H9 (cell line): ENCODE data around the gene CDH23. TPM values are rescaled to one million over a fixed set of nuclear protein-coding genes. Genes with fewer than 3 reads are reported as not detected.

Experiments used
- DNase-seq: peaks from one replicate; pipeline ENCODE4 v3.0.0-alpha.2; 2017
- H2AFZ ChIP-seq: one replicate; pipeline ENCODE4 v1.6.1; 2013; ENCODE audit warnings: mild to moderate bottlenecking, low read length, control low read depth, moderate library complexity
- H2AK5ac ChIP-seq: 2 replicates; pipeline ENCODE4 v1.6.1; 2013; ENCODE audit warnings: low read length, control low read depth, mixed read lengths; ENCODE audit not compliant: insufficient read length
- H2BK120ac ChIP-seq: one replicate; pipeline ENCODE4 v1.6.1; 2013; ENCODE audit warnings: low read depth, mild to moderate bottlenecking, low read length, control low read depth, inconsistent platforms; ENCODE audit not compliant: poor library complexity, severe bottlenecking
- H2BK12ac ChIP-seq: 2 replicates; pipeline ENCODE4 v1.6.1; 2013; ENCODE audit warnings: low read length, control low read depth, mixed read lengths, low read depth; ENCODE audit not compliant: insufficient read length
- H2BK15ac ChIP-seq: 2 replicates; pipeline ENCODE4 v1.6.1; 2013; ENCODE audit warnings: low read depth, low read length, control low read depth
- H2BK20ac ChIP-seq: one replicate; pipeline ENCODE4 v1.6.1; 2013; ENCODE audit warnings: low read depth, mild to moderate bottlenecking, low read length, control low read depth, inconsistent platforms; ENCODE audit not compliant: poor library complexity, severe bottlenecking
- H2BK5ac ChIP-seq: 2 replicates; pipeline ENCODE4 v1.6.1; 2013; ENCODE audit warnings: low read length, control low read depth, mixed read lengths; ENCODE audit not compliant: insufficient read length
- H3K14ac ChIP-seq: 2 replicates; pipeline ENCODE4 v1.6.1; 2013; ENCODE audit warnings: low read length, control low read depth; ENCODE audit not compliant: insufficient read depth
- H3K18ac ChIP-seq: 2 replicates; pipeline ENCODE4 v1.6.1; 2013; ENCODE audit warnings: low read depth, mild to moderate bottlenecking, mixed read lengths, low read length, control low read depth; ENCODE audit not compliant: insufficient read length
- H3K23ac ChIP-seq: 2 replicates; pipeline ENCODE4 v1.6.1; 2013; ENCODE audit warnings: low read length, control low read depth, mixed read lengths, low read depth; ENCODE audit not compliant: insufficient read length
- H3K23me2 ChIP-seq: 2 replicates; pipeline ENCODE4 v1.6.1; 2013; ENCODE audit warnings: low read depth, mild to moderate bottlenecking, mixed read lengths, low read length, control low read depth; ENCODE audit not compliant: insufficient read length, poor library complexity, severe bottlenecking
- H3K27ac ChIP-seq: 2 replicates; pipeline ENCODE4 v1.5.1; 2013; ENCODE audit warnings: low read length, control low read depth, mixed read lengths, low read depth; ENCODE audit not compliant: insufficient read length
- H3K27me3 ChIP-seq: 2 replicates; pipeline ENCODE4 v1.6.1; 2013; ENCODE audit warnings: low read length, control low read depth, inconsistent platforms; ENCODE audit not compliant: insufficient read depth
- H3K4ac ChIP-seq: 2 replicates; pipeline ENCODE4 v1.6.1; 2013; ENCODE audit warnings: low read depth, mild to moderate bottlenecking, control low read depth, inconsistent platforms, low read length, moderate library complexity
- H3K4me1 ChIP-seq: 2 replicates; pipeline ENCODE4 v1.6.1; 2013; ENCODE audit warnings: low read length, control low read depth, inconsistent platforms; ENCODE audit not compliant: insufficient read depth
- H3K4me2 ChIP-seq: 2 replicates; pipeline ENCODE4 v1.6.1; 2013; ENCODE audit warnings: low read length, control low read depth, mixed read lengths; ENCODE audit not compliant: insufficient read length, insufficient read depth
- H3K56ac ChIP-seq: 2 replicates; pipeline ENCODE4 v1.6.1; 2013; ENCODE audit warnings: low read depth, mild to moderate bottlenecking, mixed read lengths, low read length, control low read depth; ENCODE audit not compliant: insufficient read length
- H3K79me1 ChIP-seq: 2 replicates; pipeline ENCODE4 v1.6.1; 2013; ENCODE audit warnings: low read depth, mild to moderate bottlenecking, moderate library complexity, low read length, control low read depth, inconsistent platforms; ENCODE audit not compliant: insufficient read depth, poor library complexity, severe bottlenecking
- H3K79me2 ChIP-seq: 2 replicates; pipeline ENCODE4 v1.6.1; 2013; ENCODE audit warnings: low read length, control low read depth, inconsistent platforms; ENCODE audit not compliant: insufficient read depth
- H3K9ac ChIP-seq: 2 replicates; pipeline ENCODE4 v1.6.1; 2013; ENCODE audit warnings: low read length, control low read depth, mixed read lengths; ENCODE audit not compliant: insufficient read length; ENCODE audit errors: extremely low read depth
- H3K9me3 ChIP-seq: one replicate; pipeline ENCODE4 v1.6.1; 2013; ENCODE audit warnings: low read depth, low read length, inconsistent platforms; ENCODE audit not compliant: control insufficient read depth
- H3T11ph ChIP-seq: one replicate; pipeline ENCODE4 v1.6.1; 2013; ENCODE audit warnings: mild to moderate bottlenecking, low read length, control low read depth, inconsistent platforms
- H4K20me1 ChIP-seq: one replicate; pipeline ENCODE4 v1.6.1; 2013; ENCODE audit not compliant: control insufficient read depth, insufficient read length, insufficient read depth
- H4K5ac ChIP-seq: 2 replicates; pipeline ENCODE4 v1.6.1; 2013; ENCODE audit warnings: low read depth, mild to moderate bottlenecking, mixed read lengths, low read length, control low read depth; ENCODE audit not compliant: insufficient read length
- H4K8ac ChIP-seq: replicated peaks from 2 replicates; pipeline ENCODE4 v1.6.1; 2013; ENCODE audit warnings: low read length, control low read depth, mixed read lengths, low read depth; ENCODE audit not compliant: insufficient read length
- H4K91ac ChIP-seq: 2 replicates; pipeline ENCODE4 v1.6.1; 2013; ENCODE audit warnings: low read depth, mild to moderate bottlenecking, moderate library complexity, mixed read lengths, low read length, control low read depth; ENCODE audit not compliant: insufficient read length
- H3K27ac Mint-ChIP-seq, 3 experiments: 2 replicates in 2 of 3; 3 replicates in 1 of 3; pipeline ENCODE4 v1.8.0; 2020 to 2021; ENCODE audit warnings: mixed read lengths in 3 of 3, mild to moderate bottlenecking in 1 of 3, moderate library complexity in 1 of 3
- H3K27me3 Mint-ChIP-seq: 2 replicates; pipeline ENCODE4 v1.8.0; 2021; ENCODE audit warnings: low read depth, mild to moderate bottlenecking, moderate library complexity, mixed read lengths
- H3K36me3 Mint-ChIP-seq, 3 experiments: 2 replicates in 2 of 3; 3 replicates in 1 of 3; pipeline ENCODE4 v1.8.0; 2020 to 2021; ENCODE audit warnings: low read depth in 3 of 3, mixed read lengths in 3 of 3; ENCODE audit not compliant: insufficient read depth in 1 of 3
- H3K4me1 Mint-ChIP-seq, 2 experiments: 2 replicates each; pipeline ENCODE4 v1.8.0; 2020; ENCODE audit warnings: mixed read lengths in 2 of 2
- H3K4me3 Mint-ChIP-seq, 2 experiments: 2 replicates in 1 of 2; 3 replicates in 1 of 2; pipeline ENCODE4 v1.8.0; 2020 to 2021; ENCODE audit warnings: mild to moderate bottlenecking in 2 of 2, mixed read lengths in 2 of 2, moderate library complexity in 1 of 2
- H3K9me3 Mint-ChIP-seq, 2 experiments: 2 replicates in 1 of 2; 3 replicates in 1 of 2; pipeline ENCODE4 v1.8.0; 2020; ENCODE audit warnings: mild to moderate bottlenecking in 2 of 2, mixed read lengths in 2 of 2, moderate library complexity in 1 of 2
- WGBS: extraction: QIAGEN DNeasy Blood & Tissue Kit; methylation state at CpG from one replicate; pipeline ENCODE4 v1.1.7; 2013; ENCODE audit warnings: missing lambda C conversion rate, low lambda C conversion rate, mixed read lengths; ENCODE audit not compliant: insufficient read length; ENCODE audit errors: extremely low coverage; 5-methylcytosine and 5-hydroxymethylcytosine counted together
- total RNA-seq: library from RNA; stranded (reverse); gene quantifications from 2 replicates; pipeline ENCODE4 v1.2.1, GENCODE V29; 2021
- TF ChIP-seq, protein P1 (sequence below): fragments of 200-600 bp; sonication (generic); conservative IDR thresholded peaks from 3 replicates; pipeline ENCODE4 v1.8.0; 2021; ENCODE audit warnings: antibody characterized with exemption, mild to moderate bottlenecking

Gene CDH23
- total RNA-seq, 1 experiment from 2014 or later, result 2.1 TPM

DNA sequence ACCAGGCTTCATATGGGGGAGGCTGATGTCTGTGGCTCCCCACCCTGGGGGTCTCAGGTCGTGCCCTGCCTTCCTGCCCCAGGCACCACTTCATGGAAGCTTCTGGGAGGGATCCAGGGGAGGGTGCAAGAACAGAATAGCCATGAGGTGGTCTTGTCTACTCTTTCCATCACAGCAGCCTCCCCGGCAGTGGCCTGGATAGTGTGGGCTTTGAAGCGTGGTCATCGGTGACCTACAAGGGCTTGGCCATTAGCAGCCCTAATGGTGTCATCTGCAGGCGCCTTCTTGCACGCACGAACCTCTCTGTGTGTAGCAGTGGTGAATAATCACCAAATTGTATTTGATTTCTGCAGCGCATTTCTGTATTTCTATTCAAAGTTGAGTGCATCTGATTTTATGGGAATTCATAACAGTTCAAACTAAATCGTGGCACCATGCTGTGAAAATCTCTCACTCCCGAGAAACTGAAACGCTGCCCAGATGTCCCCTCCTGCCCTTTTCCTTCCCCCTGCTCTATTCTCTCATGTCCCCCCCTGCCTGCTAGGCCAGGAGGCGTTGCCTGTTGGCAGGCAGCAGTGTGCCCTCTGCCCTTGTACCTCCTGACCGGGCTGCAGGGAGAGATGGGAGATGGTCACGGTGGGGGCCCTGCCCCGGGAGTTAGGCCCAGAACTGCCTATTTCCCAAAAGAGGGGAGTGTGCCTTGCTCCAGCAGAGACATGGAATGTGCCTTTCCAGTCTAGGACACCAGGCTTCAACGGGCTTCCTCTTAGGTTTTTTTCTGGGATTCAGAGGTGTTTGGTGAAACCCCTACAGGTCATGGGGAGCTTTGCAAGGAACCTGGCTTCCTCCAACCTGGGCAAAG, 34.8 kb downstream of the CDH23 start:
- no peak overlapping the region for H2AK5ac ChIP-seq
- no peak overlapping the region for H3K56ac ChIP-seq
- no peak overlapping the region for H4K5ac ChIP-seq
- no peak overlapping the region for H2BK12ac ChIP-seq
- Mint-ChIP-seq H3K4me3 (no peak overlapping the region), H3K9me3 (no peaks in the 10 kb centered on the region), H3K27me3 (peaks cover 8% of the 10 kb centered on the region), H3K36me3 (no peaks in the 10 kb centered on the region), H3K4me1 (peaks cover 14 to 17% of the 10 kb centered on the region in 2 experiments), H3K27ac (no peak overlapping the region)
- no peak overlapping the region for H3K27ac ChIP-seq
- H3K14ac ChIP-seq, result no peak overlapping the region
- no peak overlapping the region for H2BK5ac ChIP-seq
- TF ChIP-seq, protein P1, sequence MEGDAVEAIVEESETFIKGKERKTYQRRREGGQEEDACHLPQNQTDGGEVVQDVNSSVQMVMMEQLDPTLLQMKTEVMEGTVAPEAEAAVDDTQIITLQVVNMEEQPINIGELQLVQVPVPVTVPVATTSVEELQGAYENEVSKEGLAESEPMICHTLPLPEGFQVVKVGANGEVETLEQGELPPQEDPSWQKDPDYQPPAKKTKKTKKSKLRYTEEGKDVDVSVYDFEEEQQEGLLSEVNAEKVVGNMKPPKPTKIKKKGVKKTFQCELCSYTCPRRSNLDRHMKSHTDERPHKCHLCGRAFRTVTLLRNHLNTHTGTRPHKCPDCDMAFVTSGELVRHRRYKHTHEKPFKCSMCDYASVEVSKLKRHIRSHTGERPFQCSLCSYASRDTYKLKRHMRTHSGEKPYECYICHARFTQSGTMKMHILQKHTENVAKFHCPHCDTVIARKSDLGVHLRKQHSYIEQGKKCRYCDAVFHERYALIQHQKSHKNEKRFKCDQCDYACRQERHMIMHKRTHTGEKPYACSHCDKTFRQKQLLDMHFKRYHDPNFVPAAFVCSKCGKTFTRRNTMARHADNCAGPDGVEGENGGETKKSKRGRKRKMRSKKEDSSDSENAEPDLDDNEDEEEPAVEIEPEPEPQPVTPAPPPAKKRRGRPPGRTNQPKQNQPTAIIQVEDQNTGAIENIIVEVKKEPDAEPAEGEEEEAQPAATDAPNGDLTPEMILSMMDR, result peak; percentile 59
- H3K9ac ChIP-seq, result no peak overlapping the region
- H3T11ph ChIP-seq, result no peak overlapping the region
- H4K8ac ChIP-seq, result no peak overlapping the region
- H3K4me1 ChIP-seq, result no peaks in the 10 kb centered on the region
- no peak overlapping the region for H3K23ac ChIP-seq
- H3K4ac ChIP-seq, result no peak overlapping the region
- no peaks in the 10 kb centered on the region for H3K9me3 ChIP-seq
- peak; percentile 55 for DNase-seq
- no peaks in the 10 kb centered on the region for H3K79me1 ChIP-seq
- H3K79me2 ChIP-seq, result no peaks in the 10 kb centered on the region
- H4K91ac ChIP-seq, result no peak overlapping the region
- H3K4me2 ChIP-seq, result no peak overlapping the region
- peaks cover 3% of the 10 kb centered on the region for H3K23me2 ChIP-seq
- no peaks in the 10 kb centered on the region for H3K27me3 ChIP-seq
- H4K20me1 ChIP-seq, result no peaks in the 10 kb centered on the region
- no CpG with 5 or more reads among the region's 16 CpGs for WGBS
- H2AFZ ChIP-seq, result no peak overlapping the region
- no peak overlapping the region for H3K18ac ChIP-seq
- H2BK20ac ChIP-seq, result no peak overlapping the region
- H2BK120ac ChIP-seq, result no peak overlapping the region
- no peak overlapping the region for H2BK15ac ChIP-seq
